Activated T-helper 1 cell treated with anti-CD3 and anti-CD28 coated beads, Interleukin-12 subunit alpha, Interleukin-12 subunit beta, Interleukin-2, Interleukin-4 antibody, amounts not matched to agents 30 ng/mL and 10 ng/mL and 1 ng/mL, durations not matched to agents 14 hours and 24 hours and 36 hours (primary cell): ENCODE data around the gene MGRN1. TPM values are rescaled to one million over a fixed set of nuclear protein-coding genes. Genes with fewer than 3 reads are reported as not detected.

Experiments used
- DNase-seq: peaks from one replicate; pipeline ENCODE4 v3.0.0; 2021; ENCODE audit warnings: low spot score
- H3K27ac Mint-ChIP-seq: one replicate; pipeline ENCODE4 v1.8.0; 2021; ENCODE audit warnings: mild to moderate bottlenecking, mixed read lengths
- H3K27me3 Mint-ChIP-seq: one replicate; pipeline ENCODE4 v1.8.0; 2022; ENCODE audit warnings: mild to moderate bottlenecking, moderate library complexity, mixed read lengths; ENCODE audit not compliant: insufficient read depth
- H3K36me3 Mint-ChIP-seq: one replicate; pipeline ENCODE4 v1.8.0; 2021; ENCODE audit warnings: low read depth, mixed read lengths
- H3K4me1 Mint-ChIP-seq: one replicate; pipeline ENCODE4 v1.8.0; 2021; ENCODE audit warnings: low read depth, mixed read lengths
- H3K4me3 Mint-ChIP-seq: one replicate; pipeline ENCODE4 v1.8.0; 2021; ENCODE audit warnings: mild to moderate bottlenecking, moderate library complexity, mixed read lengths
- H3K9me3 Mint-ChIP-seq: one replicate; pipeline ENCODE4 v1.8.0; 2021; ENCODE audit warnings: mixed read lengths
- intact Hi-C: fragments of 100-400 bp; cut with micrococcal nuclease; formaldehyde crosslinking; loops from one replicate; pipeline ENCODE4 v1.15.1; 2024
- total RNA-seq: library from RNA; stranded (reverse); gene quantifications from 2 replicates; pipeline ENCODE4 v1.2.3, GENCODE V29; 2022

The MGRN1 gene
- total RNA-seq, 1 donor from 2014 or later = 110 TPM

DNA sequence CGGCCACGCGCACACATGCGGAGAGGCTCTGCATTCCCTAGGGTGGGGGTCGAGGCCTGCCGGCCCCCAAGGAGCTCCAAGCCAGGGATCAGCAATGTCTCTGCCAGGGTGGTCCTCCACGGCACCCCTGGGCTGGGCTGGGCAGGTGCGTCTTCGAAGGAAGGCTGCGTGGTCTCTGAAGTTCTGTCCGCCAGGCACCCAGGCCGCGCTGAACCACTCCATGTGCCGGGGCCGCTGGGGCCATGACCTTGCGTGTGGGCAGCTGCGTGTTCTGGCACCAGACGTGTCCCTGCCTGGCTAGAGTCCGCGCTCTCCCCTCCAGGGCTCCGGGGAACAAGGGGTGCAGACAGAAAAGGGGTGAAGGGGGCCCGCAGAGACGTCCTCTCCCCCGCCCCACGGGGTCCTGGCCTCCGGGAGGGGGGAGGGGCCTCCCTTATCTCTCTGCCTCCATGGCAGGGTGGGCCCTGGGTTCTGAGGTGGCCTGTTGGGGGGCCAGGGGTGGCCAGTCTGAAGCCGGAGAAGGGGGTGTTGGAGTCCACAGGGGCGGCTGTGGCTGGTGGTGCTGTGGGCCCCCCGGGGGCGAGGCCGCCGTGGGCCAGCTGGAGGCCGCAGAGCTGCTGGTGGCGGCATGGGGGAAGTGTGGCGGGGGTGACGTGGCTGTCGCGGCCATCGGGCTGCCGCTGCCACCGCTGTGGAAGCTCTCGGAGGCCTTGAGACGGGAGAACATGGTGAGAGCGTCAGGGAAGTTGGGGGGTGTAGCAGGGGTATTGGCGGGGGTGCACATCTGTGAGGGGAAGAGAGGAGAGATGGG, 15.2 kb upstream of the MGRN1 start:
- intact Hi-C loops = no loop called here
- Mint-ChIP-seq H3K9me3 (no peaks in the 10 kb centered on the region), H3K27me3 (no peaks in the 10 kb centered on the region), H3K4me3 (no peak overlapping the region), H3K4me1 (no peaks in the 10 kb centered on the region), H3K27ac (no peak overlapping the region), H3K36me3 (no peaks in the 10 kb centered on the region)
- DNase-seq = no peak

DNA sequence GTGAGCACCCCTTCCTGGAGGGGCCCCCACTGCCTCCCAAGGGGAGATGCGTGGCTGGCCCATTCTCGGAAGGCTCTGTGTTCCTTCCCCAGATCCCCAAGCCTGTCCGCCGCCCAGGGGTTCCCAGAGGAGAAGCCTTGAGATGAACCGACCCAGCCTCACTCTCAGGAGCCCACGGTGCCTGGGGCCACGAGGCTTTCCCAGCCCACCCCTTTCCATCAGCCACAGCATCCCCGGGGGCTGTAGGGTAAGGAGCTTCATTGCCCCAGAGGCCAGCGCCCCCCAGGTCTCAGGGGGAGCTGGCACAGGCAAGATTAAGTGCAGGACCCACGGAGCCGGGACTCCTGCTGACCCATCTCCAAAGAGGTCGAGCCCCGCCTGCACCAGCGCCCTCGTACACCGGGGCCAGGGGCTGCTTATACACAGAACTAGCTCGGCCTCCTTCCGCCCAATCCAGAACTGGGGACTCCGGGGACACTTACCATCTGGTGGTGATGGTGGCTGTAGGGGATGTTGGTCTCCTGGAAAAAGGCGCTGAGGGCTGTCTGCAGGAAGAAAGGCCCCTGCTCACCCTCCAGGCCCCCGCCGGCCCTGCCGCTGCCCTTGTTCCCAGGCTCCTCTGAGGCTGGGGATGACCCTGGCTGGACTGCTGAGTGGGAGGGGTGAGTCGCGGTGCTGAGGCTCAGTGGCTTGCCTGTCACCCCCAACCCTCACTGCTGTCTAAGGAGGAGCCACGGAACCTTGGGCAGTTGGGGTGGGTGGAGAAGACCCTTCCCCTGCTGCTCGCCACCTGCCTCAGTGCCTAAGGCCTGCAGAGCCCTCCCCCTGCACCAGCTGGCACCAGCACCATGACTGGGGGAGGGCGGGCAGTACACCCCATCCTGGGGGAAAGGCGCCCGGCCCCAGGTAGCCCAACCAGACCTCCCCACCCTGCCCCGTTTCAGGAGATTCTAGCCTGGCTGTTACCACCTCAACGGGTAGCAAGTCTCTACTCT, 14.3 kb upstream of the MGRN1 start:
- intact Hi-C loops = no loop called here
- Mint-ChIP-seq H3K27ac (no peak overlapping the region), H3K27me3 (no peaks in the 10 kb centered on the region), H3K4me1 (no peaks in the 10 kb centered on the region), H3K4me3 (no peak overlapping the region), H3K9me3 (no peaks in the 10 kb centered on the region), H3K36me3 (no peaks in the 10 kb centered on the region)
- DNase-seq = no peak

DNA sequence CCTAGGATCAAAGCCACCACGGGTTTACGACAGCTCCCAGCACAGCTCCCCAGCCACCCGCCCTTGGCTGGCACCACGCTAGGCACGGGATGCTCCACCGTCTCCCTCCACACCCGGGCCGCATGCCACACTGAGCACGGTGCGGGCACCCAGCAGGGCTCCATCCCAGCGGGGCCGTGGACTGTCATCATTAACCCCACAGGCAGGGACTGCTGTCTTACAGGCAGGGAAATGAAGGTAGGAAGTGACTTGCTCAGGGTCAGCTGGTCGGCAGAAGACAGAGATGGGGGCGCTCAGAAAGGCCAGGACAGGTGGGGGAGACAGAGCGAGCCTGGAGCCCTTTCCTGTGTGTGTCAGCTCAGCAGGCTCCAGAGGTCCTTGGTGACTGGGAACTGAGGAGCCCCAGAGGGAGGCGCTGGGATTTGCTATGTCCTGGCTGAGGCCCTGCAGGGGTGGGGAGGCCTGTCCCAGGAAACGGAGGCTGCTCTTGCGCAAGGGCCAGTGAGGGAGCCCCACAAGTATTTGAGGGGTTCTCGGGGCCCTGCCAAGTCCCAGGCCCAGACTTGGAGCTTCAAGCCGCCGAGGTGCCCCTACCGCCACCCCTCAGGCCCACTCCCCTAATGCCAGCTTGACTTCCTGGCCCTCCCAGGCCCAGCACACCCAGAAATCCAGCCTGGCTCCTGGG, 13.1 kb upstream of the MGRN1 start:
- Mint-ChIP-seq H3K27me3 (peaks cover 2% of the 10 kb centered on the region), H3K4me1 (peaks cover 10% of the 10 kb centered on the region), H3K4me3 (no peak overlapping the region), H3K27ac (no peak overlapping the region), H3K36me3 (no peaks in the 10 kb centered on the region), H3K9me3 (no peaks in the 10 kb centered on the region)
- no peak for DNase-seq
- intact Hi-C loops = no loop called here

DNA sequence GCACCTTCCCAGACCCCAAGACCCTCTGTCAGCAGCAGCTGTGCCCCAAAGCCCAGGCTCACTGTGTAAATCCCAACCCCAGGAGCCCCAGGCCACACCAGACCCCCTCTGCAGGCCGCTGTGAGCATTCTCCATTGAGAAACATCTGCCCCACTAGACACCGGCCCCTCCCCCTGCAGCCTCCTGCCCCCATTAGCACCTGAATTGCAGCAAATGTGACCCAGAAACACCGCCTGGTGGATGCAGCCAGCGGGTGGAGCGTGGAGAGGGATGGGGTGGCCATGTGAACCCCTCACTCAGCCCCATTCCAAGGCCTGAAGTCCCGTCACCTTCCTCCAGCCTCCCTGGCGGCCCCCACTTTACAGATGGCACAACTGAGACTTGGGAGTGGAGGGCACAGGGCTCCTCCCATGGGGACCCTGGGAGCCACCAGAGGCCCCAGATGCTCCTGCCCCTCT, 12.1 kb upstream of the MGRN1 start:
- Mint-ChIP-seq H3K27ac (no peak overlapping the region), H3K9me3 (no peaks in the 10 kb centered on the region), H3K27me3 (peaks cover 2% of the 10 kb centered on the region), H3K36me3 (no peaks in the 10 kb centered on the region), H3K4me3 (peak overlapping the region; percentile 78), H3K4me1 (peaks cover 16% of the 10 kb centered on the region)
- DNase-seq = no peak
- intact Hi-C loops = no loop called here

DNA sequence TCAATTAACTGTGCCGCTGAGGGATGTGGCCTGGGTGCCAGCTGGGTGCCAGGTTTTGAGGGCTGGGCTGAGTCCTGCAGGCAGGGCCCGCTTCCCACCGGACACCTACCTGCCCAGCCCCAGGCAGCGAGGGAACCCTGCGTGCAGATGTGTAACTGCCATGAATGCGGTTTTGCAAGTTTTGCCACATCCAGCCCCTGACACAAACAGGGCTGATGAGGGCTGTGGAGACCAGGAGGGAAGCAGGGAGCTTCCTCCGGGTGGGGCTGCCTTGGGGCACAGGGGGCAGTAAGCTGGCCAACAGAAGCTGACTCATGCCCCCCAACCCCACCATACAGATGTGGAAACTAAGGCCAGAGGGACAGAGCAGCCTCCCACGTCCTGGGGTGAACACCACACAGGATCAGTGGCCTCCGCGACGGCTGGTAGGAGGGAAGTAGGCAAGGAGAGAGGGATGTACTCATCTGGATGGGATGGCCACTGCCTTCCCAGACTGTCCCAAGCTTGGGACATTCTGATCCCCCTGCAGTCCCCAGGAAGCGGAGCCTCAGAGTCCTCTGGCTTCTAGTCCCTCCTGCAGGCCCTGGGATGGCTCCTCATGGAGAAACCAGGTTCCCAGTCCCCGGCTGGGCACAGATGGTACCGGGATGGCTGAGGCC, 11.5 kb upstream of the MGRN1 start:
- H3K9me3 Mint-ChIP-seq = no peaks in the 10 kb centered on the region
- no peak overlapping the region for H3K27ac Mint-ChIP-seq
- peaks cover 16% of the 10 kb centered on the region for H3K4me1 Mint-ChIP-seq
- peaks cover 2% of the 10 kb centered on the region for H3K27me3 Mint-ChIP-seq
- H3K36me3 Mint-ChIP-seq = no peaks in the 10 kb centered on the region
- no peak for DNase-seq
- H3K4me3 Mint-ChIP-seq = peak overlapping the region; percentile 78
- intact Hi-C loops = no loop called here

DNA sequence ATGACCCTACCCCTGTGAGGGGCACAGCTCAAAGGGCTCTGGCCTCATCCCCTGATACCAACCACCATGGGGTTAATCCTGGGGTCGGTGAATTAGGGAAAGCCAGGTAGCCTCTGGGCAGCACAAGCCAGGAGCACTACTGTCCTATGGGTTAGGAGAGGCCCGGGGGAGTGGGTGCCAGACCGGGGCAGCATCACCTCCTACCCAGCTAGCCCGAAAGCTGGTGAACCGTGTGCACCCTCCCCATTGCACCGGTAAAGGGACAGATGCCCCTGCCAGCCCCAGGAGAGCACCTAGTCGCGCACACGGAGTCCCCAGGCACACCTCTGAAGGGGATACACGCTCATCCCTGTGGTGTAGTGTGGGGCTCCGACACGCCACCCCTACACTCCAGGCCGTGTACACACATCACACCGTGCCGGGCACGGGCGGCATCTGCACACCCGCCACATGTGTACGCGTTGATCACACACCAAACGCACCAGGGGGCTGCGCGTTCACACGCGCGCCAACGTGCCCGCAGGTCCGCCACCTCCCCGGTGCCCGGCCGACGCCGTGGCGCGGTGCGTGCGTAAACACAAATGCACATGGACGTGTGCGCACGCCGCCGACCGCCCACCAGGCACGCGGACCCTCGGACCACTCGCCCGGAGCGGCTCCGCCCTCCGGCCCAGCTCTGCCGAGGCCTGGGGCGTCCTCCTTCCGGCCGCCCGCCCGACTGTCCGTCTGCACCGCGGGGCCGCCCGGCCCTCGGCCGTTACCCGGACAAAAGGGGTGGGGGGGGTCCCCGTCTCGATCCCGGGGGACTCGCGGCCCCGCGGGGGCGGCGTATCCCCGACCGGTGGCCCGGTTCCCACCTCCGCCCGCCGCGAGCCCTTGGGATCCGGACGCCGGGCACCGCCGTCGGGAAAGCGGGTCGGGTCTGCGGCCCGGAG, 10.7 kb upstream of the MGRN1 start:
- Mint-ChIP-seq H3K9me3 (no peaks in the 10 kb centered on the region), H3K27ac (no peak overlapping the region), H3K27me3 (peaks cover 2% of the 10 kb centered on the region), H3K36me3 (no peaks in the 10 kb centered on the region), H3K4me3 (peak overlapping the region; percentile 78), H3K4me1 (peaks cover 16% of the 10 kb centered on the region)
- no peak for DNase-seq
- intact Hi-C loops = loop anchor here (1.0 to 2.0 kb wide), 3 partner anchors 46 to 153 kb away; partner anchors contain the start of gene ZNF500

DNA sequence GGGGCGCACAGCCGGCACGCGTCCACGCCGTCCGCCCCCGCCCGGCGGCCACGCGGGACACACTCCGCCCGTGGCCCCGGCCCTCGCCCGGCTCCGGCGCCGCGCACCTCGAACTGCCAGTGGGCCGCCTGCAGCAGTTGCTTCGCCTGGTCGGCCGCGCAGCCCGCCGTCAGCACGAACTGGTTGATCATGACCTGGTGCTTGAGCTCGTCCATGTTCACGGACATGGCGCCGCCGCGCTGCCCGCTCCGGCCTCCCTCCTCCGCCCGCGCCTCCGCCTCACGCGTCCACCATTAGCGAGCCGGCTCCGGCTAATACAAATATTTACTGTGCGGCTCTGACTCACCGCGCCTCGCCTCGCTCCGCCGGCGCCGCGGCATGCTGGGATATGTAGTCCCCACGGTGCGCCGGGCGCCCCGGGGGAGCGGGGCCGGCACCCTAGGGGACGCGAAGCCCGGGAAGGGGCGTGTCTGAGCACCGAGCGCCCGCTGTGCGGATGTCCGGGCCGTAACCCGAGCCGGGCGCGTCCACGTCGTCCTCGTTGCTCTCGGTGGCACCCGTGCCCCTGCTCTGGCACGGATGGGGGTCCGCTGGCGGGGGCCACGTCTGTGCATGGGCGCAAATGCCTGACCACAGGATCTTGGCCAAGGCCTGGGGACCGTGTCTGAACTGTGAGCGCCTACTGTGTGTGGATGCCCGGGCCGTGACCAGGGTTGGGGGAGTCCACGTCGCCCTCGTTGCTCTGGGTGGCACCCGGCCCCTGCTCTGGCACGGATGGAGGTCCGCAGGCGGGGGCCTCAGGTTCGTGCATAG, 9.8 kb upstream of the MGRN1 start, which contains the start of gene UBALD1:
UBALD1 (minus strand) TSS at position 318 of the 813 bp plus-strand sequence; CDS start at position 227, 91 bp downstream.
- intact Hi-C loops = loop anchor here (1.0 to 5.0 kb wide), 5 partner anchors 46 to 362 kb away; partner anchors contain the start of genes SEC14L5 and ZNF500
- Mint-ChIP-seq H3K4me1 (peaks cover 16% of the 10 kb centered on the region), H3K36me3 (no peaks in the 10 kb centered on the region), H3K27me3 (peaks cover 2% of the 10 kb centered on the region), H3K27ac (peak within 1 kb of the TSS; percentile 98), H3K4me3 (peak within 1 kb of the TSS; percentile 94), H3K9me3 (no peaks in the 10 kb centered on the region)
- DNase-seq = peak; percentile 76

DNA sequence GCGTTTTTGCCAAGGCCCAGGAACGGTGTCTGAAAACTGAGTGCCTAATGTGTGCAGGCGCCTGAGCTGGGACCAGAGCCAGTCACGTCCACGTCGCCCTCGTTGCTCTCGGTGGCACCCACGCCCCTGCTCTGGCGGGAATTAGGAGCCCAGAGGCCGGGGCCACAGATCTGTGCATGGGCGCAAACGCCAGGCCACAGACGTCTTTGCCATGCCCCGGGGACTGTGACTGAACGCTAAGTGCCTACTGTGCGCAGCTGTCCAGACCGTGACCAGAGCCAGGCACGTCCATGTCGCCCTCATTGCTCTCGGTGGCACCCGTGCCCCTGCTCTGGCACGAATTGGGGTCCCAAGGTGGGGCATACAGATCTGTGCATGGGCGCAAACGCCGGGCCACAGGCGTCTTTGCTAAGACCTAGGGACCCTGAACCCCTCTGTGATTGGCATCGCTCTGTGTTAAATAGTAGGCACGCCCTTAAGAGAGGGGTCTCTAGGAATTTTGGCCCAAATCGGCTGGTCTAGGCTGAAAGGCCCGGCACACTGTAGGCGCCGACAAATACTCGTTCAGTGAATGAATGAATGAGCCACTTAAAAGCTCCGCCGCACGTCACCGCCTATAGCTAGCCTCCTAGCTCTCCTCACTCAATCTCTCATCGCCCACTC, 9.1 kb upstream of the MGRN1 start:
- Mint-ChIP-seq H3K4me1 (peaks cover 16% of the 10 kb centered on the region), H3K4me3 (peak overlapping the region; percentile 94), H3K9me3 (no peaks in the 10 kb centered on the region), H3K27me3 (peaks cover 2% of the 10 kb centered on the region), H3K27ac (peak overlapping the region; percentile 98), H3K36me3 (no peaks in the 10 kb centered on the region)
- intact Hi-C loops = loop anchor here (1.0 to 5.0 kb wide), 12 partner anchors 9 to 363 kb away; partner anchors contain the start of genes ANKS3, DNAAF8, DNAJA3 and HMOX2
- DNase-seq = no peak

DNA sequence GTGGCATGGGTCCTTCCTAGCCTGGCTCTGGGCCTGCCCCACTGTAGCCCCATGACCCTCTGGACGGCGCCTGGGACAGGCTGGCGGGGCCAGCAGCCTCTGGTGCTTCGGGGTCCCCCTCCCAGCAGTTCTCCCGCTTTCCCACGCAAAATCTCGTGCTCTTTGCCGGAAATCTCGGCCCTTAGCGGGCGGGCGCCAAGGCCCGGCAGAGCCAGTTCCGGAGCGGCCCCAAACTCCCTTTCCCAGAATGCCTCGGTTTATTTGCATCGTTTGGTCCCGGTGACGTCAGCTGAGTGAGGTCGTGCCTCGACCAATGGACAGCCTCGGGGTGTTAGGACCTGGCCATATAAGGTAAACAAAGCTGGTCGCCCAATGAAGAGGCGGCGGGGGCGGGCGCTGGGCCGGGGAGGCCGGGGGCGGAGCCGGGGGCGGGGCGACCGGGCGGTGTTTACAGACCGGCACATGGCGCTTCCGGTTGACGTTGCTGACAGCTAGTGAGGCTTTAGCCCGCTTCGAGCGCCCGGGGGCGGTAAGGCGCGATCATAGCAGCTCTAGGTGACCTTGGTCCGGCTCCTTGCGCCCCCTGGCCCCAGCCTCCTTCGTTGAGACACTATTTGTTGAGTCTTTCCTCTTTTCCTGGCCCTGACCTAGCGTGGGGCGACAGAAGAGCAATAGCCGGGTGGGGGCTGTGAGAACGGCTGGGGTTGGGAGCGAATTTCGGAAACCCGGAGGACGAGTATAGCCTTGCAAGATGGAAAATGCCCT, 8.4 kb upstream of the MGRN1 start:
- intact Hi-C loops = loop anchor here (1.0 to 5.0 kb wide), 11 partner anchors 8 to 364 kb away; partner anchors contain the start of genes ANKS3, DNAAF8, DNAJA3 and HMOX2
- Mint-ChIP-seq H3K27me3 (peaks cover 2% of the 10 kb centered on the region), H3K4me1 (peaks cover 16% of the 10 kb centered on the region), H3K4me3 (peak overlapping the region; percentile 95), H3K36me3 (no peaks in the 10 kb centered on the region), H3K9me3 (no peaks in the 10 kb centered on the region), H3K27ac (peak overlapping the region; percentile 98)
- DNase-seq = peak; percentile 98

DNA sequence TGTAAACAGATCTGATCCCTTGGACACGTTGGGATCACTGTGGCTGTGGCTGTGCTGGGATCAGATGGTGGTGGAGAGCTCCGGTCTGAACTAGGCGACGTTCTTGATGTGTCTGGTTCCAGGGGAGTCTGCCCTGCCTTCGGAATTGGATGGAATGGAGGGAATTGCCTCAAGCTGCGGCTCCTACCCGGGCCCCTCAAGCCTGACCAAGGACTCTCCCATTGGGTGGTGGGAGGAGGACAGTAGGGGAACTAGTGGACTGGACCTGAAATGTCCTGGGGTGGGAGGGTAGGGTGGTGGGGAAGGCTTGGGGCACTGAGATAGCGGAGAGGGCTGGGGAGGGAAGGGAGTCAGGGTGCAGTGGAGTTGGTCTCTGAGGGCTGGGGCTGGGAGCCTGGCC, 6.7 kb upstream of the MGRN1 start:
- intact Hi-C loops = loop anchor here (2.0 to 5.0 kb wide), 4 partner anchors 83 to 366 kb away; partner anchors contain the start of genes PAM16 and SEC14L5
- Mint-ChIP-seq H3K36me3 (no peaks in the 10 kb centered on the region), H3K27me3 (peaks cover 2% of the 10 kb centered on the region), H3K9me3 (no peaks in the 10 kb centered on the region), H3K4me3 (peak overlapping the region; percentile 45), H3K27ac (no peak overlapping the region), H3K4me1 (peaks cover 16% of the 10 kb centered on the region)
- no peak for DNase-seq
